GM12874 (cell line): ENCODE results near the gene NEIL1.

Experiments
- CTCF ChIP-seq: IDR thresholded peaks from 2 replicates; pipeline ENCODE4 v1.5.1; 2011; ENCODE audit warnings: low read depth, mild to moderate bottlenecking, control low read depth, low read length, moderate library complexity; ENCODE audit not compliant: insufficient read depth

Gene NEIL1

GRCh38 chr15:75355369-75355768 lies 8.5 kb downstream of the NEIL1 start:
- no peak for TF ChIP-seq CTCF

GRCh38 chr15:75356006-75356405 lies 9.2 kb downstream of the NEIL1 start:
- no peak for TF ChIP-seq CTCF

GRCh38 chr15:75356517-75356916 lies 9.7 kb downstream of the NEIL1 start:
- TF ChIP-seq CTCF: no peak

GRCh38 chr15:75357976-75358673 lies 11.3 kb downstream of the NEIL1 start:
- no peak for TF ChIP-seq CTCF

- TF ChIP-seq CTCF: no peak
Observed at GRCh38 chr15:75358771-75359536, 12.1 kb downstream of the NEIL1 start.

GRCh38 chr15:75359537-75360250 lies 12.9 kb downstream of the NEIL1 start:
- no peak for TF ChIP-seq CTCF

- no peak for TF ChIP-seq CTCF
Observed at GRCh38 chr15:75360391-75360790, 13.6 kb downstream of the NEIL1 start.
